GM20431 (cell line): Measurements from ENCODE around the gene DNAJC7.

Experiments
- in situ Hi-C: fragments of 300-500 bp; cut with MseI, MboI; formaldehyde crosslinking; loops from one replicate; pipeline ENCODE4 v1.15.0; 2020; ENCODE audit warnings: low sequenced_read_pairs; ENCODE audit not compliant: unreplicated experiment

DNAJC7 gene

DNA sequence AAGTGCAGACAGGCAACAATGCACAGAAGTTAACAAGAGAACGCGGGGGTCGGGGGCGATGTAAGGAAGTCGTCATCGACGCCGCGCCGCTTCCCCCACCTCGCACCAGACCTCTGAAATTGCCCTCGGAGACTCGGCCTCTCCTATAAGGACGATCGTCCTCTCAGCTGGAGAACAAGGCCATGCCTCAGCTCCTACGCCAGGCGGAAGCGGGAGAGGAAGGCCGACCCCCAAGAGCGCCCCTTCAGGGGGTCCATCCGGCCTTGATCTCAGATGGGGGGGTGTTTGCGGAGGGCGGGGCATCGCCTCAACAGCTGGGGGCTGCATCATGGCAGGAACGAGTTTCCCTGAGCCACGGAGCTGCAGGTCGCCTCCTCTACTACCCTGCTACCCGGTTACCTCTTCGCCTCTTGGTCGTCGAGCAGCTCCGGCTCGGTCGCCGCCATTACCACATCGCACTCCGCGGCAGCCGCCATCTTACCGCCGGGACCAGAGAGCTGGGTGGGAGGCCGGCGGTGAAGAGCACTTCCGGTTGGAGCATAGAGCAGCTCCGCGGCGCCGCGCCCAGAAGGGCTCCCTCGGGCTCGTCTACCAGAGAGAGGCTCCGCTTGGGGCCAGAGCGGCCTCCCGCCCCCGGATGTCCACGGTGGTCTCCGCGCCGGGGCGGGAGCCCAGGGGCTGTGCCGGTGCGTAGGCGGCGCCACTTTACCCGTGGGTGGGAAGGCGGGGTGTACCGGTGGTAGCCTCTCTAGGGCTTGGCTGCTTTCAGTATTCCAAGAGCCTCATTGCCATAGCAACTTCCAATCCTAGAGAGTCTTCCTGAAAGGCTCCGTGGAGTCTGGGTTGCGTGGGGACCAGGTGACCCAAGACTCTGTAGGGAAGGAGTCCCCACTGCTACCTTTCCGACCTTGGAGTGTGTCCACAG is at the start of gene DNAJC7:
DNAJC7 (minus strand) TSS at position 499 of the 925 bp plus-strand sequence; CDS start at position 476, 23 bp downstream.
- in situ Hi-C loops, result no loop called here

DNA sequence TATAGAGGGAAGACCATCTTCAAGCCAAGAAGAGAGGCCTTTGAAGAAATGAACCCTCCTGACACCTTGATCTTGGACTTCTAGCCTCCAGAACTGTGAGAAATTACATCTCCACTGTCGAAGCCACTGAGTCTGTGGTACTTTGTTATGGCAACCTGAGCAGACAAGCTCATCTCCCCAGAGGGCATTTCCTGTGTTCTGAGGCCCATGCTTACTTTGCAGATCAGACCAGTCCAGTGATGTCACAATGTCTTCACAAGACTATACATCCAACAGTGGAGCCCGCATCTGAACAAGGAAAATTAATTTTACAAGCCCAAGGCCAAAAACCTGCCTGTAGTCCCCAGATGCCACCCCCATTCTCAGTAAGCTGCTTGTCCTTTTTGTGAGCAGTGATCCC is 48.0 kb upstream of the DNAJC7 start:
- in situ Hi-C loops, result no loop called here

GRCh38 chr17:42062681-42063080 is 45.4 kb upstream of the DNAJC7 start:
- in situ Hi-C loops, result no loop called here

DNA sequence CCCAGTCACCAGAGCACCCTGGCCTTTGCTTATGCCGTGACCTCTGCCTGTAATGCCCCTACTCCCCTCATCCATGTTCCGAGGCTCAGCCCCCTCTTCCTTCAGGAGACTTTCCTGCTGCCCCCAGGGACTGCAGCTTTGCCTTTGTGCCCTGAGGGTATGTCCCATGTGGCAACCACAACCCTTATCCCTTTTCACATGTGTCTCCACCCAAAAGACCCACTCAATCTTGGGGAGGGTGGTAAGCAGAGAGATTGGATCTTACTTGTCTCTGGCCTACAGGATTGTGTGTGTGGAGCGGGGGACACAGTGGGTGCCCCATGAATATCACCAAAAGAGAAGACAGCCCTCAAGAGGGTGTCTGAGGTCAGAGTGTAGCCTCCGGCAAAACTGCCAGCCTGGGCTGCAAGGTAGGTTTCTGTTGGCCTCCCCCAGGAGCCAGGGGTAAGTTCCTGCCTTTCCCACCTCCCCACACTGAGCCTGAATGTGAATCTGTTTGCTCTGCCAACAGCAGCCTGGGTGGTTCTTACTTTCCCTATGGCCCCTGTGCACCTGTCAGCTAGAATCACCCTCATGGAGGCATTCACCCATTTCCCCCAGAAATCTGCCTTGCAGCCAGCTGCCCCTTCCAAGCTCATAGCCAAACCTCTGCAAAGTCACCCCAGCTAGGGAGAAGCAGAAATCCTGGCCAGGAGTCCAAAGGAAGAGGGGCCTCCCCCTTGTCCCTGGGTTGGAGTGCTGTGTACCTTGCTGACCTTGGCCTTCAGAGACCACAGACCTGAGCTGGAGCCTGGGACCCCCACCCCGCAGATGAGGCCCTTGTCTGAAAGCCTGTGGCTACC is 44.6 kb upstream of the DNAJC7 start:
- in situ Hi-C loops, result no loop called here

- in situ Hi-C loops, result no loop called here
These were observed 43.0 kb upstream of the DNAJC7 start for GRCh38 chr17:42060231-42060630.

DNA sequence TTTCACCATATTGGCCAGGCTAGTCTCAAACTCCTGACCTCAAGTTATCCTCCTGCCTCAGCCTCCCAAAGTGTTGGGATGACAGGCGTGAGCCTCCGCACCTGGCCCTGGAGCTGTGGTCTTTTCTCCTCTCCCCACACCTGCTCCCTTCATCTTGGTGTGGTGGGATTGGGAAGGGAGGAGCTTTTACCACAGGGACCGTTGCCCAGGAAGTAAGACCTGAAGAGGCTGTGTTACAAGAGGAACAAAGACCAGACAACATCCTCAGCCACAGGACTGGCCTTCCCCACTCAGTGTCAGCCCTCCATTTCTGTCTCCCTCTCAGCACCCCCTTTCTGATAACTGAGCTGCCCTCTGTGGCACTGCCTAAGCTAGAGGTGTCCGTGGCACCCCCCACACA is 42.6 kb upstream of the DNAJC7 start:
- in situ Hi-C loops, result no loop called here

DNA sequence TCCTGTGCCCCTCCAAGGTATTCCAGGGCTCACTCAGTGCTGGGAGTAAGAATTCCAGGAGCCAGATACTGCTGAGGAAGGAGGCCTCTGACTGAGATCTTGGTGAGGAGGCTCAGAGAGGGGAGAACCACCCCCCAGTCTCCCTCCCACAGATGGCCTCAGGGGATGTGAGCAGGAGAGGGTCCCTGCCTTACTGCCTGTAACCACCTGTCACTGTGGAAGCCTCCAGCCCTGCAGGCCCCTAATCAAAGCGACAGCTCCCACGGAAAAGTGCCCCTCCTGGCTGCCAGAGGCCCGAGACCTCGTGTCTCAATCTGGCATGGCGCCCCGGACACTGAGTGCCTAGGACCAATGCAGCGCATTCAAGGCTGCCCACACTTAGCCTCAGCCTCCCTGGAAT is 40.8 kb upstream of the DNAJC7 start:
- in situ Hi-C loops, result no loop called here

GRCh38 chr17:42056635-42057034 is 39.4 kb upstream of the DNAJC7 start:
- in situ Hi-C loops, result no loop called here

GRCh38 chr17:42055496-42055895 is 38.3 kb upstream of the DNAJC7 start:
- in situ Hi-C loops, result no loop called here

GRCh38 chr17:42055027-42055426 is 37.8 kb upstream of the DNAJC7 start:
- in situ Hi-C loops, result no loop called here

- in situ Hi-C loops, result no loop called here
These were observed 36.7 kb upstream of the DNAJC7 start for GRCh38 chr17:42053731-42054500.

- in situ Hi-C loops, result no loop called here
These were observed 35.2 kb upstream of the DNAJC7 start for GRCh38 chr17:42052346-42052877.

GRCh38 chr17:42051645-42052044 is 34.4 kb upstream of the DNAJC7 start:
- in situ Hi-C loops, result no loop called here

GRCh38 chr17:42051013-42051400 is 33.8 kb upstream of the DNAJC7 start:
- in situ Hi-C loops, result no loop called here

DNA sequence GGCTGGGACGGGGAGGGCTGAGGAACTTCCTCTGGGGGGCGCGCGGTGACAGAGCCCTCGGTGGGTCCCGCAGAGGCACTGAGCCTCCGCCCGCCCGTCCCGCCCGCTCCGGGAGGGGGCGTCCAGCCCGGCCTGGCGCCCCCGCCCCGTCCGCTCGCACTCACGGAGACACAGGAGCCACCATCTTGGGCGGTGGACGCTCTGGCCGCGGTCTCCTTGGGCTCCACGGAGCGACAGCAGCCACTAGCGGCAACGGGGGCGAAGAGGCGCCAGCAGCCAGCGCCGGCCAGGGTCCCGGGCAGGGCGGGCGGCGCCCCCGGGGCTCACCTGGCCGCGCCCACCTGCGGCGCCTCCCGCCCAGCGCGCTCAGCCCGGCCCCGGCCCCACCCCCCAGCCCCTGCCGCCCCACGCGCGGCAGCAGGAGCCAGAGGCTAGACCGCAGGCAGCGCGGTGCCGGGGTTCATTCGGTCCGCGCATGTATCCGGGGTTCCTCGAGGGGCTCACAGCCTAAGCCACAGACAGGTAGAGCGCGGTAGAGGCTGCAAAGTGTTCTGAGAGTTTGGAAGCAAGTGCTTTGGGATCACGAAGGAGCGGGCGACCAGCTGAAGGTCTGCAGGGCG is 33.3 kb upstream of the DNAJC7 start, which contains the start of gene C17orf113:
C17orf113 (minus strand) TSS at position 209 of the 620 bp plus-strand sequence. CDS start 7,225 bp downstream, outside the sequence.
- in situ Hi-C loops, result no loop called here

DNA sequence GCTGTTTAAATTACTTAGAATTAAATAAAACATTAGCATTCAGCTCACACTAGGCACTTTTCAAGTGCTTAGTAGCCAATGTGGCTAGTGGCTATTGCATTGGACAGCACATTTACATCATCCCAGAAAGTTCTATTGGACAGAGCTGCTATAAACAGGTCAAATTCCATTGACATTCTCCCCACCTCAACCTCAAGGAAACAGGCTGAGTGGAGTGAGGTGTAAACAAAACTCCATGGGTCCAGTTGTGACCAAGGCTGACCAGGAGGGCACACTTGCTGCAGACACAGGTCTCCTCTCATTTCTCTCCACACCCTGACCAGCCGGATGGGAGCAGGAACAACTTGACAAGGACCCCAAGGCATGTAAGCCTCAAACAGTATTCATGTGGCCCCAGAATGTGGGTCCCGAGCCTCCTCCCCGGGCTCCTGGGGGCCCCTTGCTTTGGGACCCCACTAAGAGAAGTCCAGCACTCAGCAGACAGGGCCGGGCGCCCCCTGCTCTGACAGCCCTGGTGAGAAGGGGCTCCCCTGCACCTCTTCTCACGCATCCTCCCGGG is 32.7 kb upstream of the DNAJC7 start:
- in situ Hi-C loops, result no loop called here

GRCh38 chr17:42047343-42047742 is 30.1 kb upstream of the DNAJC7 start:
- in situ Hi-C loops, result no loop called here

- in situ Hi-C loops, result no loop called here
These were observed 28.5 kb upstream of the DNAJC7 start for GRCh38 chr17:42045719-42046118.
